Caco-2 (cell line): Measurements from ENCODE around the gene HK2. TPM values are rescaled to one million over a fixed set of nuclear protein-coding genes. Genes with fewer than 3 reads are reported as not detected.

Experiments used
- BruUV-seq: library from RNA; stranded (reverse); fragments of 400-500 nt; replicated peaks from 2 replicates; lab custom pipeline; 2021; lab: Mats Ljungman, UMichigan
- CTCF ChIA-PET: fragments of 300-600 bp; sonication (Branson Sonifier 250); formaldehyde crosslinking; loops from one replicate; lab custom pipeline; 2022; ENCODE audit warnings: antibody characterized with exemption; lab: Charles Lee
- POLR2A ChIA-PET: fragments of 300-600 bp; sonication (Branson Sonifier 250); formaldehyde crosslinking; loops from one replicate; lab custom pipeline; 2022; ENCODE audit warnings: antibody characterized with exemption; lab: Charles Lee
- DNase-seq, 2 experiments: peaks; one replicate each; pipeline versions ENCODE4 v3.0.0 to v3.0.0-alpha.2; 2020 to 2022
- H3K27me3 ChIP-seq: replicated peaks from 2 replicates; pipeline ENCODE4 v1.6.0; 2011; ENCODE audit warnings: low read length; ENCODE audit not compliant: control insufficient read depth, insufficient read depth
- H3K36me3 ChIP-seq: 2 replicates; pipeline ENCODE4 v1.5.1; 2011; ENCODE audit warnings: low read length; ENCODE audit not compliant: control insufficient read depth, insufficient read depth
- H3K4me1 ChIP-seq: fragments of 250-450 bp; sonication (Bioruptor Pico); 2 replicates; pipeline ENCODE4 v1.5.1; 2020; ENCODE audit warnings: mild to moderate bottlenecking
- H3K4me3 ChIP-seq: 2 replicates; pipeline ENCODE4 v1.5.1; 2011; ENCODE audit warnings: low read depth, mild to moderate bottlenecking, control low read depth, low read length
- H3K9me3 ChIP-seq: fragments of 250-450 bp; sonication (Bioruptor Pico); 2 replicates; pipeline ENCODE4 v1.5.1; 2020; ENCODE audit warnings: mild to moderate bottlenecking, moderate library complexity
- H3K27ac Mint-ChIP-seq: one replicate; pipeline ENCODE4 v1.8.0; 2022; ENCODE audit warnings: mixed read lengths; ENCODE audit not compliant: unreplicated experiment
- H3K27me3 Mint-ChIP-seq: one replicate; pipeline ENCODE4 v1.8.0; 2022; ENCODE audit warnings: mixed read lengths; ENCODE audit not compliant: insufficient read depth, unreplicated experiment
- H3K36me3 Mint-ChIP-seq: one replicate; pipeline ENCODE4 v1.8.0; 2022; ENCODE audit warnings: mild to moderate bottlenecking, mixed read lengths; ENCODE audit not compliant: insufficient read depth, unreplicated experiment
- H3K4me1 Mint-ChIP-seq: one replicate; pipeline ENCODE4 v1.8.0; 2022; ENCODE audit warnings: low read depth, mixed read lengths; ENCODE audit not compliant: unreplicated experiment
- H3K4me3 Mint-ChIP-seq: one replicate; pipeline ENCODE4 v1.8.0; 2022; ENCODE audit warnings: mild to moderate bottlenecking, moderate library complexity, mixed read lengths; ENCODE audit not compliant: unreplicated experiment
- H3K9me3 Mint-ChIP-seq: one replicate; pipeline ENCODE4 v1.8.0; 2022; ENCODE audit warnings: mixed read lengths; ENCODE audit not compliant: unreplicated experiment
- CTCF ChIP-seq, 2 experiments: fragments of 200-600 bp in 1 of 2; IDR thresholded peaks; 1 replicate in 1 of 2; 2 replicates in 1 of 2; pipeline versions ENCODE4 v1.5.1 to v1.8.0; 2011 to 2022; ENCODE audit warnings: antibody characterized with exemption in 1 of 2, control low read depth in 1 of 2, inconsistent platforms in 1 of 2, low read depth in 1 of 2, low read length in 1 of 2, mild to moderate bottlenecking in 1 of 2, moderate library complexity in 1 of 2; ENCODE audit not compliant: insufficient read depth in 1 of 2, severe bottlenecking in 1 of 2, unreplicated experiment in 1 of 2
- intact Hi-C: fragments of 100-400 bp; cut with micrococcal nuclease; formaldehyde crosslinking; loops from one replicate; pipeline ENCODE4 v1.10.0; 2022; ENCODE audit not compliant: unreplicated experiment
- total RNA-seq: library from RNA; stranded (reverse); gene quantifications from 2 replicates; pipeline ENCODE4 v1.2.3, GENCODE V29; 2022

HK2 gene
- total RNA-seq, 1 experiment from 2014 or later: 19.9 TPM

- H3K4me1 ChIP-seq: peaks cover 40% of the 10 kb centered on the region
- Mint-ChIP-seq H3K4me3 (no peak overlapping the region), H3K9me3 (no peaks in the 10 kb centered on the region), H3K27ac (no peak overlapping the region), H3K36me3 (no peaks in the 10 kb centered on the region), H3K27me3 (no peaks in the 10 kb centered on the region), H3K4me1 (peaks cover 30% of the 10 kb centered on the region)
- POLR2A ChIA-PET: no interaction called here
- DNase-seq: no peak
- CTCF ChIA-PET: no interaction called here
- no peaks in the 10 kb centered on the region for H3K9me3 ChIP-seq
- no TSS peak for BruUV-seq
- no peak overlapping the region for H3K4me3 ChIP-seq
- no peak for TF ChIP-seq CTCF (IDR thresholded peaks at IDR 0.05; ENCODE audit: insufficient read depth in 1 of 2, low read depth in 1 of 2, low read length in 1 of 2, severe bottlenecking in 1 of 2, unreplicated experiment in 1 of 2)
- intact Hi-C loops: no loop called here
- no peaks in the 10 kb centered on the region for H3K27me3 ChIP-seq
- H3K36me3 ChIP-seq: no peaks in the 10 kb centered on the region
These were observed 103.4 kb downstream of the HK2 start for GRCh38 chr2:74937221-74937880.

- ChIA-PET CTCF (no interaction called here), POLR2A (no interaction called here)
- no peak overlapping the region for H3K4me3 Mint-ChIP-seq
- H3K4me1 ChIP-seq: peaks cover 40% of the 10 kb centered on the region
- no peak for DNase-seq
- BruUV-seq: no TSS peak
- peaks cover 30% of the 10 kb centered on the region for H3K4me1 Mint-ChIP-seq
- no peaks in the 10 kb centered on the region for H3K9me3 ChIP-seq
- no peaks in the 10 kb centered on the region for H3K27me3 Mint-ChIP-seq
- no peak for TF ChIP-seq CTCF (IDR thresholded peaks at IDR 0.05; ENCODE audit: insufficient read depth in 1 of 2, low read depth in 1 of 2, low read length in 1 of 2, severe bottlenecking in 1 of 2, unreplicated experiment in 1 of 2)
- intact Hi-C loops: no loop called here
- H3K4me3 ChIP-seq: no peak overlapping the region
- no peaks in the 10 kb centered on the region for H3K27me3 ChIP-seq
- no peaks in the 10 kb centered on the region for H3K36me3 ChIP-seq
- no peak overlapping the region for H3K27ac Mint-ChIP-seq
- no peaks in the 10 kb centered on the region for H3K36me3 Mint-ChIP-seq
- no peaks in the 10 kb centered on the region for H3K9me3 Mint-ChIP-seq
These were observed 104.3 kb downstream of the HK2 start for GRCh38 chr2:74938264-74938663.

- H3K27me3 ChIP-seq: no peaks in the 10 kb centered on the region
- no TSS peak for BruUV-seq
- H3K27ac Mint-ChIP-seq: peak overlapping the region; percentile 3
- peaks cover 40% of the 10 kb centered on the region for H3K4me1 ChIP-seq
- peaks cover 30% of the 10 kb centered on the region for H3K4me1 Mint-ChIP-seq
- H3K27me3 Mint-ChIP-seq: no peaks in the 10 kb centered on the region
- no peak overlapping the region for H3K4me3 ChIP-seq
- intact Hi-C loops: loop anchor here (1.0 to 2.0 kb wide), 3 partner anchors 8 to 19 kb away; partner anchors contain the start of gene POLE4
- no peaks in the 10 kb centered on the region for H3K9me3 ChIP-seq
- POLR2A ChIA-PET: no interaction called here
- peak; percentile 67 to 68 for DNase-seq
- peak overlapping the region; percentile 20 for H3K4me3 Mint-ChIP-seq
- H3K36me3 ChIP-seq: no peaks in the 10 kb centered on the region
- no peaks in the 10 kb centered on the region for H3K36me3 Mint-ChIP-seq
- CTCF ChIA-PET: no interaction called here
- H3K9me3 Mint-ChIP-seq: no peaks in the 10 kb centered on the region
- TF ChIP-seq CTCF (IDR thresholded peaks at IDR 0.05; ENCODE audit: insufficient read depth in 1 of 2, low read depth in 1 of 2, low read length in 1 of 2, severe bottlenecking in 1 of 2, unreplicated experiment in 1 of 2): no peak
These were observed 106.2 kb downstream of the HK2 start for GRCh38 chr2:74939919-74940812.
